Fibroblast of lung (primary cell): ENCODE results near the gene MORC1.

ENCODE experiments used
- CTCF ChIP-seq, 2 donors: IDR thresholded peaks in 1 of 2; conservative IDR thresholded peaks in 1 of 2; 1 replicate in 1 of 2; 2 replicates in 1 of 2; pipeline ENCODE4 v1.5.1; 2011 to 2012; ENCODE audit warnings: low read length in 2 of 2, control low read depth in 1 of 2, inconsistent platforms in 1 of 2, low read depth in 1 of 2, mild to moderate bottlenecking in 1 of 2
- EZH2 ChIP-seq: IDR thresholded peaks from 2 replicates; pipeline ENCODE4 v1.5.1; 2012; ENCODE audit warnings: low read length, control low read depth, mild to moderate bottlenecking; ENCODE audit errors: missing control alignments

- TF ChIP-seq CTCF (conservative IDR thresholded peaks at IDR 0.05 in 1 of 2, IDR thresholded peaks at IDR 0.05 in 1 of 2; ENCODE audit: low read depth in 1 of 2, low read length in 2 of 2) (peak; percentile 64 to 80), EZH2 (no peak)
Observed at GRCh38 chr3:109023656-109024254, 94.2 kb downstream of the MORC1 start.
